Neural cell (in vitro differentiated cells): ENCODE data around the gene STAC3.

ENCODE experiments used
- EZH2 ChIP-seq: fragments of 200-600, 300-800 bp; shearing (Covaris generic), sonication (generic); IDR thresholded peaks from 2 replicates; pipeline ENCODE4 v1.6.1; 2014; ENCODE audit warnings: antibody characterized with exemption, low read length, borderline replicate concordance, mild to moderate bottlenecking; ENCODE audit not compliant: insufficient read depth, poor library complexity, severe bottlenecking
- TF ChIP-seq, protein P1 (sequence below): fragments of 450-650 bp; IDR thresholded peaks from 2 replicates; pipeline ENCODE4 v1.5.1; 2014; ENCODE audit warnings: antibody characterized with exemption, mild to moderate bottlenecking, moderate library complexity; ENCODE audit not compliant: poor library complexity, severe bottlenecking

DNA sequence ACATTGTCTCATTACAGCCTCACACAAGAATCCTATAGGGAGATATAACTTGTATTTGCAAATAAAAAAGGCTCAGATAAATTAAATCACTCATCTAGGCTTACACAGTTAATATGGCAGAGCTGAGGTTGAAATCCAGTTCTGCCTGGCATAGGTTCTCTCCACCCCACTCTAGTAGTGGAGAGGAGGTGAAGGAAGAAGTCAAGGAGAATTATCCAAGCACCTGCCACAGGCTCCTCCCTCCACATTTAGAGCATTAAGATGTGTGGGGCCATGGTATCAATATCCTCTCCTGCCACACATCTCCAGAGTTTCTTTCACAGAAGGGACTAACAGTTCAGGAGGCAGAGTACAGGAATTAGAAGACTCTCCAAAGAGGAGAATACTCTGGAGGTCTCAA is 22.5 kb upstream of the STAC3 start:
- TF ChIP-seq, protein P1, sequence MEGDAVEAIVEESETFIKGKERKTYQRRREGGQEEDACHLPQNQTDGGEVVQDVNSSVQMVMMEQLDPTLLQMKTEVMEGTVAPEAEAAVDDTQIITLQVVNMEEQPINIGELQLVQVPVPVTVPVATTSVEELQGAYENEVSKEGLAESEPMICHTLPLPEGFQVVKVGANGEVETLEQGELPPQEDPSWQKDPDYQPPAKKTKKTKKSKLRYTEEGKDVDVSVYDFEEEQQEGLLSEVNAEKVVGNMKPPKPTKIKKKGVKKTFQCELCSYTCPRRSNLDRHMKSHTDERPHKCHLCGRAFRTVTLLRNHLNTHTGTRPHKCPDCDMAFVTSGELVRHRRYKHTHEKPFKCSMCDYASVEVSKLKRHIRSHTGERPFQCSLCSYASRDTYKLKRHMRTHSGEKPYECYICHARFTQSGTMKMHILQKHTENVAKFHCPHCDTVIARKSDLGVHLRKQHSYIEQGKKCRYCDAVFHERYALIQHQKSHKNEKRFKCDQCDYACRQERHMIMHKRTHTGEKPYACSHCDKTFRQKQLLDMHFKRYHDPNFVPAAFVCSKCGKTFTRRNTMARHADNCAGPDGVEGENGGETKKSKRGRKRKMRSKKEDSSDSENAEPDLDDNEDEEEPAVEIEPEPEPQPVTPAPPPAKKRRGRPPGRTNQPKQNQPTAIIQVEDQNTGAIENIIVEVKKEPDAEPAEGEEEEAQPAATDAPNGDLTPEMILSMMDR, result no peak
- no peak for TF ChIP-seq EZH2
